Pancreas (tissue), 10 donors: Measurements from ENCODE around the gene MAPKAP1. TPM values are rescaled to one million over a fixed set of nuclear protein-coding genes. Genes with fewer than 3 reads are reported as not detected.

Experiments used
- ATAC-seq, 4 donors: fragments of 200-7000 bp; cut with Tn5 transposase; one replicate each; pipeline versions ENCODE4 v1.8.0 to v1.9.1; 2020; ENCODE audit warnings: mild to moderate bottlenecking in 4 of 4, moderate library complexity in 4 of 4
- DNase-seq, 6 donors: peaks; one replicate each; pipeline ENCODE4 v3.0.0-alpha.2; 2020
- FAIRE-seq: peaks from 2 replicates; lab custom pipeline; 2012; peaks lifted over from hg19 to GRCh38; lab: Jason Lieb, UNC
- H3K27ac ChIP-seq, 4 donors: fragments of 200-600 bp; sonication (generic); 1 replicate in 3 of 4; 2 replicates in 1 of 4; pipeline versions ENCODE4 v1.5.0 to v1.8.0; 2020
- H3K27me3 ChIP-seq, 4 donors: fragments of 200-600 bp; one replicate each; pipeline ENCODE4 v1.8.0; 2021
- H3K36me3 ChIP-seq, 3 donors: fragments of 200-600 bp; sonication (generic) in 1 of 3; one replicate each; pipeline versions ENCODE4 v1.5.0 to v1.8.0; 2020 to 2021
- H3K4me1 ChIP-seq, 3 donors: fragments of 200-600 bp; one replicate each; pipeline ENCODE4 v1.8.0; 2021
- H3K4me3 ChIP-seq, 4 donors: fragments of 200-600 bp; sonication (generic) in 2 of 4; one replicate each; pipeline versions ENCODE4 v1.5.0 to v1.8.0; 2020 to 2021
- H3K9me3 ChIP-seq, 4 donors: fragments of 200-600 bp; one replicate each; pipeline ENCODE4 v1.8.0; 2021
- WGBS, 2 donors: extraction: QIAGEN DNeasy Blood & Tissue Kit; methylation state at CpG; one replicate each; pipeline ENCODE4 v1.1.7; 2013; 5-methylcytosine and 5-hydroxymethylcytosine counted together
- intact Hi-C, 3 donors: fragments of 100-400 bp; cut with DNase I; formaldehyde crosslinking; loops; one replicate each; pipeline versions ENCODE4 v1.11.1 to v1.14.2; 2022
- polyA plus RNA-seq, 2 donors: library from polyadenylated mRNA; stranded (reverse); fragments of 200-250 nt; gene quantifications; one replicate each; pipeline ENCODE4 v1.2.3, GENCODE V29; 2013
- total RNA-seq, 6 donors: library from RNA; stranded (reverse); fragmentation: NEBNext Ultra II Directional in 4 of 6; extraction: Animal tissue kit (Norgen Biotek cat#: 25700) in 4 of 6; gene quantifications; one replicate each; pipeline versions ENCODE4 v1.2.1 to v1.2.4, GENCODE V29; 2021 to 2023
- TF ChIP-seq, protein P1 (sequence below), 4 donors: fragments of 200-600 bp; sonication (generic) in 3 of 4; IDR thresholded peaks; one replicate each; pipeline versions ENCODE4 v1.5.0 to v1.8.0; 2021; ENCODE audit warnings: antibody characterized with exemption in 4 of 4
- donor health status: healthy with polysubstance abuse.
- donor health status: DM: no; HTN: no; CAD: no; lungs with moderate emphysema.
- donor health status: DM: no; HTN: no; CAD: no.
- donor health status: control.
- donor health status: control.
- donor health status: Bipolar disorder and iron deficiency.
- donor health status: DM: yes; HTN: yes; CAD: no.
- donor health status: DM: no; HTN: no; CAD: no.
- donor health status: DM: no; HTN: no; CAD: no.
- donor health status: DM: yes; HTN: yes; CAD: no.

The MAPKAP1 gene
- total and polyA plus RNA-seq, 8 donors: 18.7 to 42.0 (median 30.4) TPM

DNA sequence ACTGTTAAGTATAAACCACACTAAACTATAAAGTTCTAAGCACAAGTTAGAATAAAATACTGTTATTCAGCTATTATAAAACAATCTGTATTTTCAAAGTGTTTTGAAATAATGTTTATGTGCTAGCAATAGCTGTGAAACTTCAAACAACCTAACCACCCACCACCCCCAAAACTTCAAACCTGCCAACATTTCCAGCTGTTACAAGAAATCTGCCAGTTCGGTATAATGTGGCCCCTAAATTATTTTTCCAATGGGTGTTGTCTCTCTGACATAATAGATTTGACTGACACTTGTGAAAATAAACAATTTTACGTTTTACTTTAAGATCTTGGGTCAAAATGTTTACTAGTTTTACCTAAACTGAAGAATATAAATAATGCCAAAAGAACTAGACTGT is 24.7 kb downstream of the MAPKAP1 start:
- FAIRE-seq (no peak), ATAC-seq (no peak), DNase-seq (no peak)
- Histone ChIP-seq H3K36me3 (no peaks in the 10 kb centered on the region), H3K4me1 (no peaks in the 10 kb centered on the region), H3K4me3 (no peak overlapping the region), H3K9me3 (no peaks in the 10 kb centered on the region), H3K27ac (no peak overlapping the region), H3K27me3 (no peaks in the 10 kb centered on the region)
- intact Hi-C loops: no loop called here
- TF ChIP-seq, protein P1, sequence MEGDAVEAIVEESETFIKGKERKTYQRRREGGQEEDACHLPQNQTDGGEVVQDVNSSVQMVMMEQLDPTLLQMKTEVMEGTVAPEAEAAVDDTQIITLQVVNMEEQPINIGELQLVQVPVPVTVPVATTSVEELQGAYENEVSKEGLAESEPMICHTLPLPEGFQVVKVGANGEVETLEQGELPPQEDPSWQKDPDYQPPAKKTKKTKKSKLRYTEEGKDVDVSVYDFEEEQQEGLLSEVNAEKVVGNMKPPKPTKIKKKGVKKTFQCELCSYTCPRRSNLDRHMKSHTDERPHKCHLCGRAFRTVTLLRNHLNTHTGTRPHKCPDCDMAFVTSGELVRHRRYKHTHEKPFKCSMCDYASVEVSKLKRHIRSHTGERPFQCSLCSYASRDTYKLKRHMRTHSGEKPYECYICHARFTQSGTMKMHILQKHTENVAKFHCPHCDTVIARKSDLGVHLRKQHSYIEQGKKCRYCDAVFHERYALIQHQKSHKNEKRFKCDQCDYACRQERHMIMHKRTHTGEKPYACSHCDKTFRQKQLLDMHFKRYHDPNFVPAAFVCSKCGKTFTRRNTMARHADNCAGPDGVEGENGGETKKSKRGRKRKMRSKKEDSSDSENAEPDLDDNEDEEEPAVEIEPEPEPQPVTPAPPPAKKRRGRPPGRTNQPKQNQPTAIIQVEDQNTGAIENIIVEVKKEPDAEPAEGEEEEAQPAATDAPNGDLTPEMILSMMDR (IDR thresholded peaks at IDR 0.05): no peak
- WGBS, 2 donors: 72 to 74% methylated on average over 2 of the region's 2 CpGs

DNA sequence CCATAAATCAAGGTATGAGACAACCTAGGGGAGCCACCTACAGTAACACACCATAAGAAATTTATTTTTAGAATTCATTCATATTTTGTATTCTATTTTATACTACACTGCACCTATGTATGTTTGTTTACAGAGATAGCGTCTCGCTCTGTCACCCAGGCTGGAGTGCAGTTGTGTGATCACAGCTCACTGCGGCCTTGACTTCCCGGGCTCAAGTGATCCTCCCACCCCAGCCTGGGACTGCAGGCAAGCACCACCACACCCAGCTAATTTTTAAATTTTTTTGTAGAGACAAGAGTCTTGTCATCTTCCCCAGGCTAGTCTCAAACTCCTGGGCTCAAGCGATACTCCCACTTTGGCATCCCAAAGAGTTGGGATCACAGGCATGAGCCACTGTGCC is 25.4 kb downstream of the MAPKAP1 start:
- Histone ChIP-seq H3K4me3 (no peak overlapping the region), H3K36me3 (no peaks in the 10 kb centered on the region), H3K27ac (no peak overlapping the region), H3K9me3 (no peaks in the 10 kb centered on the region), H3K27me3 (no peaks in the 10 kb centered on the region), H3K4me1 (no peaks in the 10 kb centered on the region)
- intact Hi-C loops: no loop called here
- TF ChIP-seq, protein P1 (IDR thresholded peaks at IDR 0.05): no peak
- DNase-seq (no peak), FAIRE-seq (no peak), ATAC-seq (no peak)
- WGBS, 2 donors: 80 to 82% methylated on average over 5 of the region's 5 CpGs

DNA sequence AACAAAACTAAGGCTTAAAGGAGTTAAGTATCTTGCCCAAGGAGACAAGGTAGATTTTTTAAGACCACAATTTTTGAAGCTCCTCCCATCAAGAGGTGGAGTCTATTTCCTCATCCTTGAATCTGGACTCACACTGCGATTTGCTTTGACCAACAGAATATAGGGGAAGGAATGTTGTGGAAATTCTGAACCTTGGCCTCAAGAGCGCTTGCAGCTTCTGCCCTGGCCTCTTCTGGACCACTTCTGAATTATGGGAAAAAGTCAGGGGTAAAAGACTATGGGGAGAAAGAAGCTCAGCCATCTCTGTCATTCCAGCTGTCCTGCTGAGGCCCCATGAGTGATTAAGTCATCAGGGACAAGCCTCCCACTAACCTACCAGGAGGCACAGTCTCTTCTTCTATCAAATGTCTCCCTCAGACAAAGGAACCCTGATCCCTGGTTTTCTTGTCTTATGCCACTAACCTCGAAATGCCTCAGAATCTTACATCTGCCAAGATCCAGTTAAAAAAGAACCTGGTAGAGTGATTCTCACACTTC is 25.9 kb downstream of the MAPKAP1 start:
- H3K27ac ChIP-seq: no peak overlapping the region
- intact Hi-C loops: no loop called here
- DNase-seq: no peak
- ATAC-seq: no peak
- H3K9me3 ChIP-seq: no peaks in the 10 kb centered on the region
- H3K4me1 ChIP-seq: no peaks in the 10 kb centered on the region
- 90 to 93% methylated on average over 3 of the region's 3 CpGs for WGBS, 2 donors
- no peak for FAIRE-seq
- H3K27me3 ChIP-seq: no peaks in the 10 kb centered on the region
- no peak overlapping the region for H3K4me3 ChIP-seq
- TF ChIP-seq, protein P1 (IDR thresholded peaks at IDR 0.05): no peak
- no peaks in the 10 kb centered on the region for H3K36me3 ChIP-seq

DNA sequence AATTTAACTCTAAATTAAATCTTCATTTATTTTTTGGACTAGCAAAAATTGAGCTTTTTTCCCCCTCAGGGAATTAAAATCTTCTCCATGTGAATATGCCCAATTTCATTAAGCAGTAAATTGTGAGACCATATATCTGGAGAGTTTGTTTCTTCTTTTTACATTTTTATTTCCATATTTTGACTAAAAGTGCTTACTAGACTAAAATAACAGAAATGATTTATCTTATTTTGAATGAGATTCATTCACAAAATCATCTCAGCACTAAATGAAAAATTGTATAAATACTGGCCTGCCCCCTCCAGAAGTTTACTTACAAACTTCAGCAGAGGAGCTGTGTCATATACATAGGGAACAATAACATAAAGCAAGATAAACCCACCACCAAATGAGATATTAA is 26.6 kb downstream of the MAPKAP1 start:
- H3K4me3 ChIP-seq: no peak overlapping the region
- TF ChIP-seq, protein P1 (IDR thresholded peaks at IDR 0.05): no peak
- ATAC-seq: no peak

DNA sequence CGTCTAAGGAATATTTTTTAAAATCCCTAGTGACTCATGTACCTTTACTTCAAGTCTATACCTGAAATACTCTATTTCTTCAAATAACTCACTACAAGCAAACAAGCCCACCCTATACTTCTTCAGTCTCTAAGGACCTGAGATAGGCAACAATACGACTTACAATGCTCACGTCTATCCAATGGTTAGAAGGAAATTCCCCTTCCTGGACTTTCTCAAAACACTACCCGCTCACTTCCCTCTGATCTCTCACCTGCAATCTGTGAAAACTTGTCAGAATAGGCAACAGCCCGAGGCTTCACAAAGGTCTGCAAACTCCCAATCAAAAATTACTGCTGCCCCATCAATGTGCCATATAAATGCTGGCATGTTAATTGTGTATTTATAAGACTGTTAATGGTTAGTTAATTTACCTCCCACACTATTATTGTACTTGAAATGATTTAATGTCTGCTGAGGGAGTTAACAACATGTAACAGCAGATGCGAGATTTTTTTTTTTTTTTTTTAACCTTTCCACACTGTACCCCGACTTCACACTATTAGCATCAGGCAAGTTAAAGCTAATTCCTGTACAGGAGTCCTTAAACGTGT is 27.3 kb downstream of the MAPKAP1 start:
- H3K4me1 ChIP-seq: peaks cover 0 to 10% (median 0%) of the 10 kb centered on the region in 3 donors
- ATAC-seq: no peak
- intact Hi-C loops: no loop called here
- no peak overlapping the region for H3K27ac ChIP-seq
- no peaks in the 10 kb centered on the region for H3K36me3 ChIP-seq
- DNase-seq: no peak
- WGBS, 2 donors: 87 to 90% methylated on average over 8 of the region's 8 CpGs
- H3K9me3 ChIP-seq: no peaks in the 10 kb centered on the region
- no peak for FAIRE-seq
- no peaks in the 10 kb centered on the region for H3K27me3 ChIP-seq
- H3K4me3 ChIP-seq: no peak overlapping the region
- TF ChIP-seq, protein P1 (IDR thresholded peaks at IDR 0.05): no peak

More for the DNA sequence above, 26.6 kb downstream of the MAPKAP1 start:
- Histone ChIP-seq H3K4me1 (peaks cover 0 to 5% (median 0%) of the 10 kb centered on the region in 3 donors), H3K36me3 (no peaks in the 10 kb centered on the region), H3K27me3 (no peaks in the 10 kb centered on the region), H3K9me3 (no peaks in the 10 kb centered on the region), H3K27ac (no peak overlapping the region)
- DNase-seq: no peak
- intact Hi-C loops: no loop called here
- FAIRE-seq: no peak
